ENCODE measurements around the gene WNK4. TPM values are rescaled to one million over a fixed set of nuclear protein-coding genes. Genes with fewer than 3 reads are reported as not detected.

The WNK4 gene
- total and polyA plus RNA-seq, 9 of the 15 experiments (the other 6 are each of a cell fraction or from before 2014, with no cell fraction given): 0.32 to 25.8 (median 4.5) TPM

- TF ChIP-seq RNF219 (CRISPR knock-in tag; IDR thresholded peaks at IDR 0.05): no peak
- 0 out of 2 replicates have a peak, but pooled peaks have one; percentile 4 for TF ChIP-seq ZNF263 (CRISPR knock-in tag; IDR thresholded peaks at IDR 0.05; ENCODE audit: borderline replicate concordance)
- peak; percentile 68; the same call in 1 of the 2 replicates for TF ChIP-seq ZNF175 (CRISPR knock-in tag; IDR thresholded peaks at IDR 0.05; ENCODE audit: low read depth)
- no peak for TF ChIP-seq IRF2 (CRISPR knock-in tag; IDR thresholded peaks at IDR 0.05)
- peak; percentile 30 for TF ChIP-seq POU5F1 (IDR thresholded peaks at IDR 0.05; ENCODE audit: borderline replicate concordance, low read depth, low read length, partially characterized antibody)
- no peak for TF ChIP-seq ZNF695 (CRISPR knock-in tag; IDR thresholded peaks at IDR 0.05)
- TF ChIP-seq POLR2B (IDR thresholded peaks at IDR 0.05; ENCODE audit: low read depth, partially characterized antibody): peak; percentile 63
- peak; percentile 37; the same call in 1 of the 2 replicates for TF ChIP-seq FOXJ2 (tag; IDR thresholded peaks at IDR 0.05)
- TF ChIP-seq TCF15 (CRISPR knock-in tag; IDR thresholded peaks at IDR 0.05): no peak
- no peak for TF ChIP-seq BRCA1 (IDR thresholded peaks at IDR 0.05)
- TF ChIP-seq BRCA1 (CRISPR knock-in tag; IDR thresholded peaks at IDR 0.05): no peak
- no peak for TF ChIP-seq ZNF146 (CRISPR knock-in tag; IDR thresholded peaks at IDR 0.05; ENCODE audit: unreplicated experiment)
- no peak for TF ChIP-seq ZNF212 (CRISPR knock-in tag; IDR thresholded peaks at IDR 0.05)
- TF ChIP-seq DLX4 (CRISPR knock-in tag; IDR thresholded peaks at IDR 0.05): no peak
- no peak for TF ChIP-seq ZFP30 (CRISPR knock-in tag; IDR thresholded peaks at IDR 0.05; ENCODE audit: borderline replicate concordance)
- peak; percentile 88 for TF ChIP-seq MEIS2 (IDR thresholded peaks at IDR 0.05; ENCODE audit: partially characterized antibody)
- no peak for TF ChIP-seq TBL1XR1 (IDR thresholded peaks at IDR 0.05; ENCODE audit: low read length in 2 of 2)
- no peak for TF ChIP-seq CBFA2T2 (conservative IDR thresholded peaks at IDR 0.05)
- peak; percentile 58; the same call in 1 of the 2 replicates for TF ChIP-seq POLR2AphosphoS5 (IDR thresholded peaks at IDR 0.05; ENCODE audit: control insufficient read depth, insufficient read depth, low read depth, low read length)
- no peak for TF ChIP-seq CTCFL (IDR thresholded peaks at IDR 0.05; ENCODE audit: borderline replicate concordance, insufficient read depth, low read depth, low read length, poor library complexity, severe bottlenecking)
- no peak for TF ChIP-seq MBD1 (CRISPR knock-in tag; IDR thresholded peaks at IDR 0.05)
Observed at GRCh38 chr17:42744806-42745617, 35.4 kb upstream of the WNK4 start, which contains the start of gene EZH1 (continued).

Data from K562 (cell line).